IPS-18c (cell line): ENCODE data around the gene SLC9A2.

Experiments
- H3K4me3 ChIP-seq: 2 replicates; pipeline ENCODE4 v1.7.0; 2013; ENCODE audit warnings: low read depth, mild to moderate bottlenecking, low read length, moderate library complexity; ENCODE audit not compliant: insufficient read depth
- H3K9me3 ChIP-seq: one replicate; pipeline ENCODE4 v1.6.1; 2013; ENCODE audit warnings: mild to moderate bottlenecking, low read length, moderate library complexity; ENCODE audit not compliant: control insufficient read depth, insufficient read depth

SLC9A2 gene

DNA sequence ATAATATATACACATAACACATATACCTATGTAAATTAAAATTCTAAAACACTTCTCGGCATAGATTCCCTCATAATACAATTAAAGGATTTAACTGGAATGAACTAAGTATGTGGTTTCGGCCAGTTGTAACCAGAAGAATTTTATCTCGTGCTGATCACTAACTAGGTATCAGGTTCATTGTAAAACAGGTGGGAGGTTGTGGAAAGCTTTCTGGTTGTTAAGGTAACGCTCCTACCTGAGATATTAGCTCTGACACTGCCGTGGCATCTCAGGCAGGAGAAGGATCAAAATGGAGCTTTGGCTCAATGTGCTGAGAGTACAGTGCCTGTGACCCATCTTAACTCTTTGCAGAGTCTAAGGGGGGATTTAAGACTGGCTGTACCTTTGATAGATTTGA is 42.5 kb downstream of the SLC9A2 start:
- H3K9me3 ChIP-seq, result no peaks in the 10 kb centered on the region

DNA sequence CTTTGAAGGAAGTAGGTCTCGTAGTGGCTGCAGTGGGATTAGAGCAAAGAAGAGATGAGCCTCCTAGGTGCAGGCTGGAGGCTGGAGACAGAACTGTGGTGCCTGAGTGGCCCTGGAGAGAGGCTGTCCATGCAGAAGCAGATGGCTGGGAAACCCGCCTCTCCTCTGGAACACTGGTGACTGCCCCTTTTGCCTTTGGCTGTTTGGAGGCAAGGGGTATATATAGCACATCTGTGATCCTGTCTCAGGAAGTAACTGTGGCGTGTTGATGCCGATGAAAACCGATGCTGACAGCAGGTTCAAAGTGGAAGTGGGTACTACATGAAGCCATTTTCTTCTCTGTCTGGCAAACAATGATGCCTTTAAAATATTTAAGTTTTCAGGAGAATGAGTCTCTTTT is 43.5 kb downstream of the SLC9A2 start:
- H3K9me3 ChIP-seq, result no peaks in the 10 kb centered on the region
- no peak overlapping the region for H3K4me3 ChIP-seq

More for the DNA sequence above, 42.5 kb downstream of the SLC9A2 start:
- H3K4me3 ChIP-seq, result no peak overlapping the region

DNA sequence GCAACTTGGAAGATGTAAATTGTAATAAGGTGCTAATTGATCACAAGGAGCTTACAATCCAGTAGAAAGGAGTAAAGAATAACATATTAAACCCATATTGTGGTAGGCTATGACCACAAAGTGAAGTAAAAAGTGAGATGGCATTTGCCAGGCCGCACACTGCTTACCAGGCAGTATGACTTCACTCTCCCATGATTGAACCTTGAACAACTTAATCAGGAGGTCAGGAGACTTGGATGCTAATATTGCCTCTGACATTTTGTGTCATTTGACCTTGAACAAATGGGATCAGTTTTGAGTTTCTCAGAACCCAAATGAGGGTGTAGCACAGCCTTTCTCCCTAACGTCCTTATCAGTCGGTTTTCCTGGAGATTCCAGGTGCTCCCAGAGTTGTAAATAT is 44.0 kb downstream of the SLC9A2 start:
- Histone ChIP-seq H3K9me3 (no peaks in the 10 kb centered on the region), H3K4me3 (no peak overlapping the region)

DNA sequence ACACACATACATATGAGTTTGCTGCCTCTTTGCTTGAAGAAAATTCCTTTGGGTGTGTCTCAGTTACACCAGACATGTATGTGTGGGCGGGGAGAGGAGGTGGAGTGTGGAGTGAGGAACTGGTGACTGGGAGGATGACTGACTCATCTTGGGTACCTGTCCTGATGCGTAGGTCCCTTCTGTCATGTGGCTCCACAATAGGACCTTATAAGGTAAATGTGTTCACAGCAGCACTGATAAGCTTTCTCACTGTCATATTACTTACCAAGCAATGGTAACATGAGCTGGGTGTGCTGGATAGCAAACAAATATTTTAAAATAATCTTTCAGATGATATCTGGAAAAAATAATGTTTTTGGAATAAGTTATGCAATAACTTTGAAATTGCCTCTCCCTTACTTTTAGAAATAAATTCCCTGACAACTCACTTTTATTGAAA is 45.1 kb downstream of the SLC9A2 start:
- Histone ChIP-seq H3K9me3 (no peaks in the 10 kb centered on the region), H3K4me3 (no peak overlapping the region)

DNA sequence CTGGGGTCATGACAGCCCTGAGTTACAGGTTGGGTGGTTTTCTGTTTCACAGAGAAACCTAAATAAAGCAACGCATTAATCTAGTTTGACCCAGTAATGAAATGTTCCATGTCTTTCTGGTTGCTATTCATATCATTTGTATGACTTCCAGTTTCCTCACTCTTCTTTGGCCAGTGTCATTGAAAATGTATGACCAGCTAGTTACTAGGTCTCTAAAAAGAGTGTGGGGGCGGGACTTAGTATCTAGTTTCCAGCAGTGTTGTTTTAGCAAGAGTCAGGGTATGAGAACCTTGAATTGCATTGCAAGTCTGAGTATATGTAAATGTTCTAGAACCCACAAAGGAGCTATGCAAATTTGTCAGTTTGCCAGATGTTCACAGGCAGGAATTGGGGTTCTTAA is 47.7 kb downstream of the SLC9A2 start:
- no peaks in the 10 kb centered on the region for H3K9me3 ChIP-seq
- H3K4me3 ChIP-seq, result no peak overlapping the region

DNA sequence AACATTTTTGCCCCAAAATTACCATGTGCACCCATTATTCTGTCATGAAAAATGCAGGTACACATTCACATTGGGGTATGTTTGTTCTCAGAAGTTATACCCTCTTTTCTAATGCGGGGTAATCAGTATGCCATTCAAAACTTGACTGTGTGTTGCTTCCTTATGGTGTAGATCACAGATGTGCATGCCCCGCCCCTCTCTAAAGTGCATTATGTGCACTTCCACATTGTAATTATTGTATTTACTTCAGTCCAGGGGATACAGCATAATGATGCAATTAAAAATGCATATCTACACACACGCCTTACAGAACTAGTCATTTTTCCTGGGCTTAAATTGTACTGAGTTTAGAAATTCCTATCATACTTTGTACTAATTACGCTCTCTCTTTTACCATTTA is 48.8 kb downstream of the SLC9A2 start:
- H3K4me3 ChIP-seq, result no peak overlapping the region

DNA sequence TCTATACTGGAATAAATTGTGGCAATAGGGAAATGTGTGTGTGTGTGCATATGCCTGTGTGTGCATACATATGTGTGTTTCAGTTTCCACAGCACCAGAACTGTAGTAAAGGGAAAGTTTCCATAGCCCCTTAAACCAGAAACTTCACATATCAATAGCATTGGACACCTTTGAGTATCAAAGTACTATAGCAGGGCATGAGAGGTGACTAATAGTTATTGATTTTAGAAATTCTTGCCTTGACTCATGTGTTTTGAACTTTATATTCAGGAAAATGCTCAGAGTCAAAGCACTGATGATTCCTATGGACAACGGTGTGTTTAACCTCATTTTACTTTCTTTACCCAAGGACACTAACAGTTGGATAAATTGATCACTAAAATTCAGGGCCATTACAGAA is 50.0 kb downstream of the SLC9A2 start:
- no peaks in the 10 kb centered on the region for H3K9me3 ChIP-seq
- no peak overlapping the region for H3K4me3 ChIP-seq

More for the DNA sequence above, 48.8 kb downstream of the SLC9A2 start:
- no peaks in the 10 kb centered on the region for H3K9me3 ChIP-seq

DNA sequence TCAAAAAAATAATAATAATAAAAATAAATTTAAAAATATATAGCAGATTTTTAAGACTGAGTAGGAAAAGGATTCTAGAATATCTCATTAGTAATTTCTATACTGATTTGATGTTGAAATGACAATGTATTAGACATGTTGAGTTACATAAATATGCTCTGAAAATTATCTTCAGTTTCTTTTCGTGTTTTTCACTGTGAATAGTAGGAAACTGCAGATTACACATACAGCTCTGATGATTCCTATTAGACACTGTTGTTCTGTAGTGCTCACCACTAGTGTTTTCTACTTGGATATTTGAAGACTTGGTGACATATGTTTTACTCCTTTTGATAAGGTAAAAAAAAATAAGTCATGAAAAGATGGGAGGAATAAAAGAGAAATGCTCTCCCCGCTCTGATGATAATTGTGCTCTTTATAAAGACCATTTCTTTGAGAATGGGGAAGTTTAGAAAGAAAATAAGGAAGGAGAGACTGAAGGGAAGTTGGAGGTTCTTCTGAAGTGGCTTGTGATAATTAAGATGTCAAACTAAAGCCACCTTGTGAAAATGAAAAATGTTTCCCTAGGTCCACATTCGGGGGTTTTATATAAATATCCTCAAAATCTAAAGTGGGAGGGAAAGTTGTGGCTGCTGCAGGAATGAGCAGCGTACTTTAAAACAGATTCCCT is 52.9 kb downstream of the SLC9A2 start:
- H3K4me3 ChIP-seq, result no peak overlapping the region
- H3K9me3 ChIP-seq, result no peaks in the 10 kb centered on the region

DNA sequence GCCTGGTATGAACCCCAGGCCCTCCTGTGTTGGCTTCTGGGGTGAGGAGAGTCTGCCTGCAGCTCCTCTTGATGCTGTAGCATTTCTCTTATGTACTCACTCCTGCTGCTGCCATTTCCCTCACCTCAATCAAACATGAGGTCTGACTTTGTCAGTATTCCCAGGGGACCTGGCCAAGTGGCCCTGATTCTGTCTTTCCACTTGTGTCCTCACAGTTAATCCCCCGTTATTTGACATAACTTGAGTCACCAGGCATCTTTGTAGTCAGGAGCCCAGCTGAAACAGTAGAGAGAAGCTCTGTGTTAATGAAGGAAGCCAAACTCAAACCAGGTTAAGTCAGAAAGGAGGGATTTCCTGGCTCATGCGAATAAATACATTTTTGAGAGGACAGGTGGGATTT is 55.0 kb downstream of the SLC9A2 start:
- no peak overlapping the region for H3K4me3 ChIP-seq
- H3K9me3 ChIP-seq, result no peaks in the 10 kb centered on the region

DNA sequence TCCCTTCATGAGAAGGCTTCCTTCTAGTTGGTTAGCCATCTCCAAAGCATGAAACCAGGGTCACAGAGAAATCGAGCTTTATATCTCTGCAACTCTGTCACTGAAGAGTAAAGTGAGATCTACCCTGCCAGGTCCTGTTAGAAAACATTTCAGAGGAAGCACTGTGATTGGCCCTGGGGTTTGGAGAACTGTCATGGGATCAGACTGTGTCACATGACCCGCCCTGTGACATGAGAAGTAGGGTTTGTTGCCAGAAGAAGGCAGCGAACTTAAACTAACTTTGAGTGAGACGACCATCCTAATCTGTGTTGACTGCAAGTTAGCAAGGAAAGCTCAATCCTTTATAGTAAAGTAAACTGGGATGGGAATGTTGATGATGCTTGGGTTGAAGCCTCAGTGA is 55.5 kb downstream of the SLC9A2 start:
- no peak overlapping the region for H3K4me3 ChIP-seq
- no peaks in the 10 kb centered on the region for H3K9me3 ChIP-seq

DNA sequence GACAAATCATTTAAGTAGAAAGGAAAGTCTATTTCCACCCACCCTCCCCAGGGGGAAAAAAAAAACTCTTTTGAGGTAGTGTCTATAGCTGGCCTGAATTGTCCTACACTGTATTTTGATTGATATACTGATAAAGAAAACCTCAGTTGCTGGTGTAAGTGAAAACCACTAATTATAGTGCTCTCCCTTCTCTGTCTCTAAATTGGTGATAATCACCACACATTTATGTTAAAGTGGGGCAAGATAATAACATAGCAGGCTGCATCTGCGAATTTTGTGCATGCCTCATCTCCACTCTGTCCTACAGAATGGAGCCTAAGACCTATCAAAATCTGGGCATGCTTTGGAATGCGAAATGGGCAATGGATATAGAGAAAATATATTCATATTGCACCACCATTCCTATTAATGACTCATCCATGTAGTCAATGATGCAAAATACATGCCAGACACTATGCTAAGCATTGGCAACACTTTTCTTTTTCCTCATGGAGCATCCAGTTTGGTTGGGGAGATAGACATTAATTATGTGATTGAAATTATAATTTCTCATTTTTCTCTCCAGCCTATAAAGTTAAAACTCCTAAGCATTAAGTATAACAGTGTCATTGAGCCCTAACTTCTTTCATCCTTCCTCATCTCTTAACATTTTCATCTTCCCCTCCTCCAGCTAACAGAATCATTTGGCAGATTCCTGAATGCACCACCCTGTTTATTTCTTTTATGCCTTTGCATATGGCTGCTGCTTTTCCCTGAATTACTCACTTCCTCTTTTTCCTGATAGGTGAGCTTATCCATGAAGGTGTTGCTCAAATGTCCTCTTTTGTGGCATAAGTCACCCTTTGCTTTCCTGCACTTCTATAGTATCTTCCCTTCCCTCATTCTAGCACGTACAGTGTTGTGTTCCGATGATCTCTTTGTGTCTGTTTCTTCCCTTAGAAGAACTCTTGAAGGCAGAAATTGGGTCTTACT is 58.2 kb downstream of the SLC9A2 start:
- Histone ChIP-seq H3K9me3 (no peaks in the 10 kb centered on the region), H3K4me3 (no peak overlapping the region)

DNA sequence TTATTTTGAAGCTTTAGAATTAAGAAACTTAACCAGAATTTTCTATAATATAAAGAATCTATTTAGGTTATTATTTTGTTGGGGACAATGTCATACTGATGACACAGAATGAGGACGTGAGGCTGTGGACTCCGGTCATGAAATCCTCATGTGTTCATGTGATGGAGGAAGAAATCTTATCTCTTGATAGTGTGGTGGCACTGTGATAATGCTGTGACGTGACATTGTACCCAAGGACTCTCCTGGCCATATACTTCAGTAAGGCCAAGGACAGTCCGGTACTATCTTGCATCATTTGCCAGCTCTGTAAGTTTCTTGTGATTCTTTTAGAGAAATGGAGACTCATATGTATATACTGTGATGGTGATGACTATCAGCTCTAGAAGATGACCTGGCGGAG is 59.1 kb downstream of the SLC9A2 start:
- no peaks in the 10 kb centered on the region for H3K9me3 ChIP-seq
- no peak overlapping the region for H3K4me3 ChIP-seq

DNA sequence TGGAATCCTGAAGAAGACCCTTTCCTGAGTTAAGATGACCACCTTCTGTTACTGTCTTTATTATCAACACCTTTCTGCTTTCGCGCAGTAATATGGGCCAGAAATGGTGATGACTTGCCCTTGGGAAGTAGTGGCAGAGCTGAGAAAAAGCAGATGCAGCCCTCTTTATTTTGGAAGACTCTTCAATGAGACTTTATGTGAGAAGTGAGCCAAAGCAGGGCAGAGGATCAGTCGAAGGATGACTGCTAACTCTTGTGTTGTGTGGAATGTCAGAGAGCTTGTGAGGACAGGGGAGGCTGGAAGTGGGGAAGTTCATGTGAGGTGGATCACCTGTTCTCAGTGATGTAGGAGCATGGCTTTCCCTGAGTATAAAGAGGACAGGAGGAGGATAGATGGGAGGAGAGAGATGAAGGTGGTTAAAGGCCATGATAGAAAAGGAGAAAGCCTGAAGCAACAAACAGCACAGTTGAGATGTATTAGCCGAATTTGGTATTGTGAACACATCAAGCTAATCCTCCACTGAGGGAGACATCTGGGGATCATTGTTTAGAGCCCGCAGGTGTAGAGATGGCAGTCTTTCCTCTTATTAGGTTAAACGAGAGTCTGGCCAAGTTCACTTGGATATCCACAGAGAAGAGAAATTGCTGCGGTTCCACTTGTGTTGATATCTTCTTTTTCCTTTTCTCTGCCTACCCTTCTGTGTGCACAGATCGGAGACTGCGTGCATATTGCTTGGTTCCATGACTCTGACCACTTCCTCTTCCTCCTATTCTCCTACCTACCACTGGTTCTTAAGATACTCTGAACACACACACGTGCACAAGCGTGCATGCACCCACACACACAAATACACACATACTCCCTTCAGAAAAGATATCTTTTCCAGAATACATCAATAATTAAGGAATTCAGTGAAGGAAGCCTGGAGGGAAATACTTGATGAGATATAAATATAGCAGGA is 67.4 kb downstream of the SLC9A2 start:
- H3K4me3 ChIP-seq, result no peak overlapping the region
- H3K9me3 ChIP-seq, result no peaks in the 10 kb centered on the region

DNA sequence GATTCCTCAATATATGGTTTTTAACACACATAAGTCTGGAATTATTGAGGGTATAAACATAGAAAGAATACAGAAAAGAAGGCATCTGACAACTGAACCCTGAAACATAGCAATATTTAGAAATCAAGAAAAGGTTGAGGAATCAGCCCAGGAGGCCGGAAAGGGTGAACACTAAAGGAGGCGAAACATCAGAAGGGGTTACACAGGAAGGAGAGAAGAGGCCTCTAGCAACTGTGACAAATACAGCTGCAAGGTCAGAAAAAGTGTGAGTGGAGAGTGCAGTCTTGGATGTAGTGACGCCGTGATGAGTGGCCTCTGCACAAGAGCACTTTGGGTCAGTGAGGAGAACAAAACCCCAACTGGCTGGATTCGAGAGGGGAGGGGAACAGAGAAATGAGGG is 70.7 kb downstream of the SLC9A2 start:
- Histone ChIP-seq H3K4me3 (no peak overlapping the region), H3K9me3 (no peaks in the 10 kb centered on the region)

DNA sequence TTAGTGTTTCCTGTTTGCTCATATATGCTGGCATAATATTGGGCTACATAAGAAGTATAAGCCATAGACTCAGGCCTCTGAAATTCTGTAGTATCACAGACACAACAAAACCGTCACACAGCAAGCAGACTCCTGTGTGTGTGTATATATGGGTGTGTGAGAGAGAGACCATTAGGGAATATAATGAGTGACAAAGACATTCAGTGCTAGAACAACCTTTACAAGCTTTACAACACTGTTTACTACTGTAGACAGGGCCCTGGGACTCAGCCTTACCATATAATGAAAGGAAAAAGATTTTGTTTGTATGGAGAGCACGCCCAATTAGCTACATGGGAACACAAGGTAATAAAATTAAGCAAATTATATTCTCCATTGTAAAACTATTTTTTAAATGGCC is 77.1 kb downstream of the SLC9A2 start:
- Histone ChIP-seq H3K4me3 (no peak overlapping the region), H3K9me3 (no peaks in the 10 kb centered on the region)

DNA sequence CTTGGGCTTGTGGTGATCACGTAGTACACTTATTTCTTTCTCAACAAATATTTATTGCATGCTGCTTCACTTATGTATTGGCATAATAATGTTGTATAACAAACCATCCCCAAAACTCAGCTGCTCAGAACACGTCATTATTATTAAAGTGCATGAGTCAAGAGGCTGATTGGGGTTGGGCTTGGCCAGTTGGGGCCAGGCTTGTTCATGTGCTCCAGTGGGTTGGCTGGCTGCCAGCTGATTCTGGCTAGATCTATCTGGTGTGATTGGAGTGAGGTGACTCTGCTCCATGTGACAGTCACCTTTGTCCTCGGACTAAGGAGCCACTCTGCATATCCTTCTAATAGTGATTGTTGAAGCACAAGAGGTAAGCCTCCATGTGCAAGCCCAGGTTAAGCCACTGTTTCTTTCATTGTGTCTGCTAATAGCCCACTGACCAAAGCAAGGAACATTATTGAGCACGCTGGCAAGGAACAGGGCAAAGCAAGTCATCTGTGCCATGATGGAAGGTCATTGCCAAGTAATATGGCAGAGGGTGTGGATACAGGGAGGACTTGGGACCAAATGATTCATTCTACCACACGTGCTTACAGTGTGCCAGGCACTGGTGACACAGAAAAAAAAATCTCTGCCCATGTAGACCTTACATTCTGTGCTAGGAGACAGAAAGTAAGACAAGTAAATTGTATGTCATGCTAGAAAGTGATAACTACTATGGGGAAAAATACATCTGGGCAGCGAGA is 79.2 kb downstream of the SLC9A2 start:
- H3K9me3 ChIP-seq, result no peaks in the 10 kb centered on the region
- H3K4me3 ChIP-seq, result no peak overlapping the region

DNA sequence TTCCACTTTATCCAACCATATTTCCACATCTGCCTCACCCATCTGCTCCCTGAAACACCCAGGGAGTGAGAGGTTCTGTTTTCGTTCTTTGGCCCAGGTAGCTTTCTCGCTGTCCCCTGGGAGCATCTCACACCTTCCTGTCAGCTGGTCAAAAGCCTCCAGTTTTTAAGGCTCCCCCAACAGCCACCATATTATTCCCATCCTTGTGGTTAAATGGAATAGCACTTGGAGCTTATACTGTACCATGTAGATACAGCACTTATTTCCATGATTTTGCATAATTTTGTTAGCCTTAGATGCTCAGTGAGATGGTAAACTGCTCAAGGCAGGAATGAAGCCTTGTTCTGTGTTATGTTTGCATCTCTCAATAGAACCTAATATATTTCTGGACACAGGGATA is 84.0 kb downstream of the SLC9A2 start:
- Histone ChIP-seq H3K9me3 (no peaks in the 10 kb centered on the region), H3K4me3 (no peak overlapping the region)
